Panc1 (cell line): ENCODE measurements around the gene ALOX5AP. TPM values are rescaled to one million over a fixed set of nuclear protein-coding genes. Genes with fewer than 3 reads are reported as not detected.

Source experiments
- ATAC-seq: fragments of 200-7000 bp; cut with Tn5 transposase; 2 replicates; pipeline ENCODE4 v1.9.1; 2020; ENCODE audit warnings: mild to moderate bottlenecking, moderate library complexity
- BruUV-seq: library from RNA; stranded (reverse); fragments of 400-500 nt; replicated peaks from 2 replicates; lab custom pipeline; 2021; lab: Mats Ljungman, UMichigan
- CTCF ChIA-PET: fragments of 300-600 bp; sonication (Branson Sonifier 250); formaldehyde crosslinking; loops from one replicate; lab custom pipeline; 2022; ENCODE audit warnings: antibody characterized with exemption; lab: Charles Lee
- POLR2A ChIA-PET: fragments of 300-600 bp; sonication (Branson Sonifier 250); formaldehyde crosslinking; loops from one replicate; lab custom pipeline; 2022; ENCODE audit warnings: antibody characterized with exemption; lab: Charles Lee
- DNase-seq: peaks from one replicate; pipeline ENCODE4 v3.0.0-alpha.2; 2010; ENCODE audit warnings: low read depth, low spot score
- H3K27ac ChIP-seq: 2 replicates; pipeline ENCODE4 v1.5.1; 2011; ENCODE audit warnings: mild to moderate bottlenecking, low read length, inconsistent platforms
- H3K27me3 ChIP-seq: fragments of 200-500 bp; sonication (Bioruptor generic); 2 replicates; pipeline ENCODE4 v1.6.0; 2014; ENCODE audit warnings: low read length, inconsistent platforms; ENCODE audit not compliant: control insufficient read depth, insufficient read depth
- H3K36me3 ChIP-seq: fragments of 200-500 bp; sonication (Bioruptor generic); 2 replicates; pipeline ENCODE4 v1.5.1; 2014; ENCODE audit warnings: inconsistent platforms, mild to moderate bottlenecking, low read length, moderate library complexity; ENCODE audit not compliant: control insufficient read depth, insufficient read depth
- H3K4me1 ChIP-seq: 2 replicates; pipeline ENCODE4 v1.5.1; 2011; ENCODE audit warnings: inconsistent platforms, mild to moderate bottlenecking, low read length, moderate library complexity; ENCODE audit not compliant: control insufficient read depth, insufficient read depth
- H3K4me3 ChIP-seq, 2 experiments: 2 replicates each; pipeline ENCODE4 v1.5.1; 2011 to 2012; ENCODE audit warnings: low read depth in 2 of 2, low read length in 2 of 2, mild to moderate bottlenecking in 2 of 2, inconsistent platforms in 1 of 2, moderate library complexity in 1 of 2
- H3K9me3 ChIP-seq: fragments of 200-500 bp; sonication (Bioruptor generic); 2 replicates; pipeline ENCODE4 v1.5.1; 2014; ENCODE audit warnings: low read depth, mild to moderate bottlenecking, inconsistent platforms, low read length, moderate library complexity; ENCODE audit not compliant: control insufficient read depth, insufficient read depth
- POLR2AphosphoS5 ChIP-seq: IDR thresholded peaks from 2 replicates; pipeline ENCODE4 v1.6.1; 2012; ENCODE audit warnings: mild to moderate bottlenecking, low read depth, low read length, moderate library complexity
- REST ChIP-seq, 2 experiments: IDR thresholded peaks; 2 replicates each; pipeline ENCODE4 v1.6.1; 2011 to 2012; ENCODE audit warnings: low read depth in 2 of 2, control low read depth in 1 of 2, low read length in 1 of 2, mild to moderate bottlenecking in 1 of 2, moderate library complexity in 1 of 2; ENCODE audit not compliant: insufficient read depth in 1 of 2
- SIN3A ChIP-seq: IDR thresholded peaks from 2 replicates; pipeline ENCODE4 v1.6.1; 2012; ENCODE audit warnings: low read depth, mild to moderate bottlenecking, low read length, moderate library complexity, borderline replicate concordance; ENCODE audit not compliant: insufficient read depth
- TCF7L2 ChIP-seq: IDR thresholded peaks from 2 replicates; pipeline ENCODE4 v1.6.1; 2011; ENCODE audit warnings: mild to moderate bottlenecking, low read depth, low read length, inconsistent platforms
- in situ Hi-C: cut with HindIII; loops from 2 replicates; pipeline ENCODE4 v1.10.0; 2016; ENCODE audit warnings: low sequenced_read_pairs, low pct_unique_long_range_greater_than_20kb
- intact Hi-C: fragments of 100-400 bp; cut with micrococcal nuclease; formaldehyde crosslinking; loops from one replicate; pipeline ENCODE4 v1.10.0; 2022; ENCODE audit not compliant: unreplicated experiment
- total RNA-seq: library from RNA; stranded (reverse); gene quantifications from one replicate; pipeline ENCODE4 v1.2.1, GENCODE V29; 2021; ENCODE audit not compliant: unreplicated experiment
- TF ChIP-seq, protein P1 (sequence below): fragments of 450-650 bp; IDR thresholded peaks from 2 replicates; pipeline ENCODE4 v1.5.1; 2017; ENCODE audit warnings: mild to moderate bottlenecking

The ALOX5AP gene
- total RNA-seq, 1 experiment from 2014 or later: 2.1 TPM

- BruUV-seq: no TSS peak
- ATAC-seq (no peak), DNase-seq (no peak)
- Histone ChIP-seq H3K4me1 (peaks cover 27% of the 10 kb centered on the region), H3K27me3 (no peaks in the 10 kb centered on the region), H3K4me3 (no peak overlapping the region), H3K9me3 (no peaks in the 10 kb centered on the region), H3K27ac (peak overlapping the region; percentile 92), H3K36me3 (no peaks in the 10 kb centered on the region)
- ChIA-PET POLR2A (interaction anchor here (0.6 kb wide), 1 partner anchor 63 kb away, joined by 15 read pairs; no protein-coding TSS in a partner anchor), CTCF (interaction anchor here (0.6 to 1.4 kb wide), 4 partner anchors 8 to 61 kb away, joined by 3 to 9 read pairs (median 3); no protein-coding TSS in a partner anchor)
- in situ Hi-C loops (no loop called here), intact Hi-C loops (loop anchor here (1.0 to 10.0 kb wide), 2 partner anchors 61 to 240 kb away; no protein-coding TSS in a partner anchor)
- no peak for TF ChIP-seq TCF7L2
- no peak for TF ChIP-seq POLR2AphosphoS5
- TF ChIP-seq, protein P1, sequence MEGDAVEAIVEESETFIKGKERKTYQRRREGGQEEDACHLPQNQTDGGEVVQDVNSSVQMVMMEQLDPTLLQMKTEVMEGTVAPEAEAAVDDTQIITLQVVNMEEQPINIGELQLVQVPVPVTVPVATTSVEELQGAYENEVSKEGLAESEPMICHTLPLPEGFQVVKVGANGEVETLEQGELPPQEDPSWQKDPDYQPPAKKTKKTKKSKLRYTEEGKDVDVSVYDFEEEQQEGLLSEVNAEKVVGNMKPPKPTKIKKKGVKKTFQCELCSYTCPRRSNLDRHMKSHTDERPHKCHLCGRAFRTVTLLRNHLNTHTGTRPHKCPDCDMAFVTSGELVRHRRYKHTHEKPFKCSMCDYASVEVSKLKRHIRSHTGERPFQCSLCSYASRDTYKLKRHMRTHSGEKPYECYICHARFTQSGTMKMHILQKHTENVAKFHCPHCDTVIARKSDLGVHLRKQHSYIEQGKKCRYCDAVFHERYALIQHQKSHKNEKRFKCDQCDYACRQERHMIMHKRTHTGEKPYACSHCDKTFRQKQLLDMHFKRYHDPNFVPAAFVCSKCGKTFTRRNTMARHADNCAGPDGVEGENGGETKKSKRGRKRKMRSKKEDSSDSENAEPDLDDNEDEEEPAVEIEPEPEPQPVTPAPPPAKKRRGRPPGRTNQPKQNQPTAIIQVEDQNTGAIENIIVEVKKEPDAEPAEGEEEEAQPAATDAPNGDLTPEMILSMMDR: peak; percentile 28
- no peak for TF ChIP-seq REST (IDR thresholded peaks at IDR 0.05; ENCODE audit: insufficient read depth in 1 of 2, low read depth in 2 of 2, low read length in 1 of 2)
- no peak for TF ChIP-seq SIN3A
Measured at GRCh38 chr13:30804474-30804873, 69.1 kb downstream of the ALOX5AP start.

GRCh38 chr13:30805132-30805537 lies 69.8 kb downstream of the ALOX5AP start:
- CTCF ChIA-PET: interaction anchor here (1.0 to 1.3 kb wide), 4 partner anchors 9 to 240 kb away, joined by 3 to 9 read pairs (median 6); no protein-coding TSS in a partner anchor
- intact Hi-C loops (loop anchor here (10.0 kb wide), 1 partner anchor 240 kb away; no protein-coding TSS in a partner anchor), in situ Hi-C loops (no loop called here)
- H3K4me3 ChIP-seq: no peak overlapping the region
- H3K27me3 ChIP-seq: no peaks in the 10 kb centered on the region
- ATAC-seq (no peak), DNase-seq (no peak)
- TF ChIP-seq TCF7L2 (no peak), SIN3A (no peak), POLR2AphosphoS5 (no peak), REST (IDR thresholded peaks at IDR 0.05; ENCODE audit: insufficient read depth in 1 of 2, low read depth in 2 of 2, low read length in 1 of 2) (no peak)
- TF ChIP-seq, protein P1: no peak
- H3K27ac ChIP-seq: peak overlapping the region; percentile 92
- BruUV-seq: no TSS peak
- H3K4me1 ChIP-seq: peaks cover 27% of the 10 kb centered on the region
- POLR2A ChIA-PET: interaction anchor here (0.6 to 0.7 kb wide), 3 partner anchors 208 to 381 kb away, joined by 3 to 5 read pairs (median 3); no protein-coding TSS in a partner anchor
- H3K36me3 ChIP-seq: no peaks in the 10 kb centered on the region
- no peaks in the 10 kb centered on the region for H3K9me3 ChIP-seq
